ENCODE data around the gene BCL11B. TPM values are rescaled to one million over a fixed set of nuclear protein-coding genes. Genes with fewer than 3 reads are reported as not detected.
A peak's percentile ranks its signal among the peaks of the same experiment; 100 is the strongest.

BCL11B gene
- total and polyA plus RNA-seq, 2 experiments from 2014 or later = 0.28 to 3.2 TPM

- no peak for DNase-seq (ENCODE audit: low spot score)
- H3K4me1 ChIP-seq (ENCODE audit: insufficient read depth) = no peaks in the 10 kb centered on the region
- TF ChIP-seq EZH2 (IDR thresholded peaks at IDR 0.05; ENCODE audit: borderline replicate concordance) = no peak
- TF ChIP-seq EZH2phosphoT487 (IDR thresholded peaks at IDR 0.05; ENCODE audit: low read depth, severe bottlenecking, unreplicated experiment) = no peak
- TF ChIP-seq CTCF (IDR thresholded peaks at IDR 0.05; ENCODE audit: poor library complexity) = no peak
- no peak overlapping the region for H2AFZ ChIP-seq
- H3K9me3 ChIP-seq (ENCODE audit: low read depth) = no peaks in the 10 kb centered on the region
- no peaks in the 10 kb centered on the region for H4K20me1 ChIP-seq (ENCODE audit: insufficient read depth, poor library complexity, severe bottlenecking)
- peaks cover 10% of the 10 kb centered on the region for H3K79me2 ChIP-seq
- H3K27me3 ChIP-seq = no peaks in the 10 kb centered on the region
- no peak overlapping the region for H3K27ac ChIP-seq
- no peak overlapping the region for H3K4me3 ChIP-seq
- no peaks in the 10 kb centered on the region for H3K36me3 ChIP-seq (replicated peaks; ENCODE audit: insufficient read depth, low read depth)
- H3K9me2 ChIP-seq (replicated peaks; ENCODE audit: insufficient read depth) = no peaks in the 10 kb centered on the region
- 87% methylated on average over 19 of the region's 19 CpGs for WGBS (ENCODE audit: low lambda C conversion rate, missing lambda C conversion rate)
- H3K4me2 ChIP-seq = no peak overlapping the region
Measured at GRCh38 chr14:99255621-99256482, 16.1 kb downstream of the BCL11B start.

GRCh38 chr14:99254328-99255009 is 17.5 kb downstream of the BCL11B start:
- H3K4me1 ChIP-seq (ENCODE audit: insufficient read depth) = no peaks in the 10 kb centered on the region
- H3K36me3 ChIP-seq (replicated peaks; ENCODE audit: insufficient read depth, low read depth) = no peaks in the 10 kb centered on the region
- no peaks in the 10 kb centered on the region for H3K9me3 ChIP-seq (ENCODE audit: low read depth)

GRCh38 chr14:99253890-99254289 is 18.1 kb downstream of the BCL11B start:
- Histone ChIP-seq H3K9me3 (ENCODE audit: low read depth) (no peaks in the 10 kb centered on the region), H3K4me1 (ENCODE audit: insufficient read depth) (no peaks in the 10 kb centered on the region), H3K79me2 (peaks cover 3% of the 10 kb centered on the region), H2AFZ (no peak overlapping the region), H3K36me3 (replicated peaks; ENCODE audit: insufficient read depth, low read depth) (no peaks in the 10 kb centered on the region), H4K20me1 (ENCODE audit: insufficient read depth, poor library complexity, severe bottlenecking) (no peaks in the 10 kb centered on the region), H3K27ac (no peak overlapping the region), H3K27me3 (no peaks in the 10 kb centered on the region), H3K4me3 (no peak overlapping the region), H3K4me2 (no peak overlapping the region), H3K9me2 (replicated peaks; ENCODE audit: insufficient read depth) (no peaks in the 10 kb centered on the region)
- TF ChIP-seq CTCF (IDR thresholded peaks at IDR 0.05; ENCODE audit: poor library complexity) (no peak), EZH2 (IDR thresholded peaks at IDR 0.05; ENCODE audit: borderline replicate concordance) (no peak), EZH2phosphoT487 (IDR thresholded peaks at IDR 0.05; ENCODE audit: low read depth, severe bottlenecking, unreplicated experiment) (no peak)
- DNase-seq (ENCODE audit: low spot score) = no peak
- 98% methylated on average over 7 of the region's 7 CpGs for WGBS (ENCODE audit: low lambda C conversion rate, missing lambda C conversion rate)

More at GRCh38 chr14:99254328-99255009, 17.5 kb downstream of the BCL11B start:
- 86% methylated on average over 16 of the region's 16 CpGs for WGBS (ENCODE audit: low lambda C conversion rate, missing lambda C conversion rate)
- TF ChIP-seq EZH2phosphoT487 (IDR thresholded peaks at IDR 0.05; ENCODE audit: low read depth, severe bottlenecking, unreplicated experiment) (no peak), CTCF (IDR thresholded peaks at IDR 0.05; ENCODE audit: poor library complexity) (no peak), EZH2 (IDR thresholded peaks at IDR 0.05; ENCODE audit: borderline replicate concordance) (no peak)
- no peak overlapping the region for H3K27ac ChIP-seq
- no peak overlapping the region for H2AFZ ChIP-seq
- H3K9me2 ChIP-seq (replicated peaks; ENCODE audit: insufficient read depth) = no peaks in the 10 kb centered on the region
- no peak for DNase-seq (ENCODE audit: low spot score)
- H3K27me3 ChIP-seq = no peaks in the 10 kb centered on the region
- peaks cover 4% of the 10 kb centered on the region for H3K79me2 ChIP-seq
- no peaks in the 10 kb centered on the region for H4K20me1 ChIP-seq (ENCODE audit: insufficient read depth, poor library complexity, severe bottlenecking)
- H3K4me3 ChIP-seq = no peak overlapping the region
- peak overlapping the region; percentile 0 for H3K4me2 ChIP-seq
